GM12874 (cell line): Measurements from ENCODE around the gene LARP1B.

Source experiments
- TF ChIP-seq, protein P1 (sequence below): IDR thresholded peaks from 2 replicates; pipeline ENCODE4 v1.5.1; 2011; ENCODE audit warnings: low read depth, mild to moderate bottlenecking, control low read depth, low read length, moderate library complexity; ENCODE audit not compliant: insufficient read depth

LARP1B gene

DNA sequence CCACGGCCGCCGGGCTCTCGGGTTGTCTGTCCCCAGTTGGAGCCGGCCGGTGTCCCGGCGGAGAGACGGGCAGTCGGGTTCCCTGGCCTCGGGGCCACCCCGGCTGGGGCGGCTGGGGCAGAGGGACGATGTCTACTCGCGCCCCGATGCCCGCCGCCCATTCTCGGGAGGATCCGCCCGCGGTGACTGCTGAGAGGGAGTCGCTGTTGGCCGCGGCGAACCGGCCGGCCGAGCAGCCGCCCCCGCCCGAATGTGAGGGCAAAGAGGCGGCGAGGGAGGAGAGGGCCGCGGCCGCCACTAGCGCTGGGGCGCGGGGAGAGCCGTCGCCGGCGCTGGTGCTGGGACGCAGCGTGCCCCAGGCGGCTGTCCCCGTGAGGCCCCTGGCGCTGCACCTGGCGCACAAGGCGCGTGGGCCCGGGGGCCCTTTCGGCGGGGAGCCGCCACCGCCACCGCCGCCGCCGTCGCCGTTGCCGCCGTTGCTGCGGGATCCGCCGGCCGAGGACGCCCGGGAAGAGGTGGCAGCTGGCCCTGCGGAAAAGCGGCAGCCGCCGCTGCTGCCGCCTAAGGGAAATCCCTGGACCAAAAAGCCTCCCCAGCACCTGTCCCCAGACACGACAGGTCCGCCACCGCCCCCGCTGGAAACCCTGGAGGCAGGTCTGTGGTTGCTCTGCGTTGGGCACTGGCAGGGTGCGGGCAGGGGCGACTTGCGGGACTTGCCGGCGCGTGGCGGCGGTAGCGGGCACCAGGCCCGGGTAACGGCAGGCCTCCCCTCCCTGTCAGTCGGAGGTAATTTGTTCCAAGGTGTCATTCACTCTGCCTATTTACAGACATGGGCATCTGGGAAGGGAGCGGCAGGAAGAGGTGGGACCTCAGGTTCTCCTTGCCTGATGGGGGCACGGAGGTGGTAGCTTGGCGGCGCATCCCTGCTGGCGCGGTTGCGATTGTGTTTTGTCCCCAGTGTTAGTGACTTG, 739 bp downstream of the LARP1B start:
- TF ChIP-seq, protein P1, sequence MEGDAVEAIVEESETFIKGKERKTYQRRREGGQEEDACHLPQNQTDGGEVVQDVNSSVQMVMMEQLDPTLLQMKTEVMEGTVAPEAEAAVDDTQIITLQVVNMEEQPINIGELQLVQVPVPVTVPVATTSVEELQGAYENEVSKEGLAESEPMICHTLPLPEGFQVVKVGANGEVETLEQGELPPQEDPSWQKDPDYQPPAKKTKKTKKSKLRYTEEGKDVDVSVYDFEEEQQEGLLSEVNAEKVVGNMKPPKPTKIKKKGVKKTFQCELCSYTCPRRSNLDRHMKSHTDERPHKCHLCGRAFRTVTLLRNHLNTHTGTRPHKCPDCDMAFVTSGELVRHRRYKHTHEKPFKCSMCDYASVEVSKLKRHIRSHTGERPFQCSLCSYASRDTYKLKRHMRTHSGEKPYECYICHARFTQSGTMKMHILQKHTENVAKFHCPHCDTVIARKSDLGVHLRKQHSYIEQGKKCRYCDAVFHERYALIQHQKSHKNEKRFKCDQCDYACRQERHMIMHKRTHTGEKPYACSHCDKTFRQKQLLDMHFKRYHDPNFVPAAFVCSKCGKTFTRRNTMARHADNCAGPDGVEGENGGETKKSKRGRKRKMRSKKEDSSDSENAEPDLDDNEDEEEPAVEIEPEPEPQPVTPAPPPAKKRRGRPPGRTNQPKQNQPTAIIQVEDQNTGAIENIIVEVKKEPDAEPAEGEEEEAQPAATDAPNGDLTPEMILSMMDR = no peak

DNA sequence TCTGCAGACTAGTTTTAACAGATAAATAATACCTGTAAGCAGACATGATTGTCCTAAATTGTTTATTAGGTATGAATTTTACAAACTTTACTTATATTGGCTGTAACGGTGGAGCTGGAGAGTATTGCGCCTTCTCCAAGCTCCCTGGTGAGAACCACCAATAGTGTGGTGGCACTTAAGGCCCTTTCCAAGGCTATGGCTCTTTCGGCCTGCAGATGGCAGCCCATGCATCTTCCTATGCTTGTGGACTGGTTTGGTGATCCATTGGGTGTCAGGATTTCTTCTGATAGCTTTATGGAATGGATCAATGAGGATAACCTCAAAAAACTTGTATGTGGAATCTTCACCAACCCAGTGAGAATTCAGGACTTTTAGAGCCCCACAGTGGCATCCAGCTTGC, 7.8 kb downstream of the LARP1B start:
- TF ChIP-seq, protein P1 = peak; percentile 41

DNA sequence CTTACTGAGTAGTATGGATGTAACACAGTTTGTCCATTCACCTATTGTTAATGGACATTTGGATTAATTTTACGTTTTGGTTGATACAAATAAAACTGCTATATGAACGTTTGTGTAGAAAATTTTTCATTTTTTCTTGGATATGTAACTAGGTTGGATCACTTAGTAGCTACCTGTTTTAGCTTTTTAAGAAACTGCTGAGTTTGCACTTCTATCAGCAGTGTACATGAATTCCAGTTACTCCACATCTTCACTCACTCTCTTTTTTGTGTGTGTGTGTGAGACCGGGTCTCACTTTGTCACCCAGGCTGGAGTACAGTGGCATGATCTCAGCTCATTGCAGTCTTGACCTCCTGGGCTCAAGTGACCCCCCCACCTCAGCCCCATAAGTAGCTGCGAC, 15.4 kb downstream of the LARP1B start:
- TF ChIP-seq, protein P1 = no peak

DNA sequence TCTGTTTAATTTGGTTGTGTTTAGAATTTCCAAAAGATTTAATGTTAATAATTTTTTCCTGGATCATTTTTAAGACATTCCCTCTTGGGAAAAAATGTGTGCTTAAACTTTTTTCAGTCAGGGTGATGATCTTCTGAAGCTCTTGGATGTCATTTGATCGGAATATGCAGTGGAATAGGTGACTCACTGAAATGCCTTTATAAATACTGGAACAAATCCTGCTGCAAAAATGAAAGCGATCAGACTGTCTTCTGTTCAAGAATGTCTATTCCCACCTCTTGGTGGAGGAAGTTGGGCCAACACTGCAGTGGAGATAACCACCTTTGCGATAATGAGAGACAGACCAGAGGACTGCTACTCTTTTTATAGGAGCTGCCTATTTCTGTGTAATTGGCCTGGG, 46.7 kb downstream of the LARP1B start:
- TF ChIP-seq, protein P1 = no peak

DNA sequence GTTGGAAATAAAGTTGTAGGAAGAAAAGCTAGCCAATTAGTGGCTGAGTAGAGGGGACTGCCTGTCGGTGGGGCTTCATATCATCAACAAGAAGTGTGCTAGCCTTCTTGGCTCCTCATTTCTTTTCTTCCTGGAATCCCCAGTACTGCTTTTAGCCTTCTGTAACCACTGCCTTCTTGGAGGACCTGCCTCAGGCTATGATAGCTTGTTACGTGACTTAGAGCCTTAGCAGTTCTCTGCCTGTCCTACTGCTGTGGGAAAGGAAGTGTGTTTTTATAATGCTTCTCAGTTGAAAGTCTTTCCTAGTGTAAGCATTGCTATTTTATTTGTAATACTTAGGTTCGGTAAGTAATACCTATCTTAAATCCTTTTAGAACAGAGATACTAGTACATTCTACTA, 61.9 kb downstream of the LARP1B start:
- TF ChIP-seq, protein P1 = no peak

DNA sequence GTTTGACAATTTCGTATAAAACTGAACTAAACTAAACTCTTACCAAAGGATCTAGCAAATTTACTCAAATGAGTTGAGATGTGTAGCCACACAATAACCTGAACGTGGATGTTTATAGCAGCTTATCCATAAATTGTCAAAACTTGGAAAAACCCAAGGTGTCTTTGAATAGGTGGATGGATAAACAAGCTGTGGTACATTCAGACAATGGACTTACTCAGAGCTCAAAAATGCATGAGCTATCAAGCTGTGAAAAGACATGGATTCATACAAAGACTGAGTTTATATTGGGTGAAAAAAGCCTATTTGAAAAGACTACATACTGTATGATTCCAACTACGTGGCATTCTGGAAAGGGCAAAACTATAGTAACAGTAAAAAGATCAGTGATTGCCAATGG, 69.5 kb downstream of the LARP1B start:
- TF ChIP-seq, protein P1 = no peak

DNA sequence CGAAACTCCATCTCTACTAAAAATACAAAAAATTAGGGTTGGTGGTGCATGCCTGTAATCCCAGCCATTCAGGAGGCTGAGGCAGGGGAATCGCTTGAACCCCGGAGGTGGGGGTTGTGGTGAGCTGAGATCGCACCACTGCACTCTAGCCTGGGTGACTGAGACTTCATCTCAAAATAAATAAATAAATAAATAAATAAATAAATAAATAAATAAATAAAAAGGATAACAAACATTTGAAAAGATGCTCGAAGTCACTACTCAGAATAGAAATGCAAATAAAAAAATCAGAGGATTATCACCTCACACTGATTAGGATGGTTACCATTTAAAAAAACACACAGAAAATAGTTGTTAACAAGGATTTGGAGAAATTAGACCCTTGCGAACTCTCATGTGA, 73.8 kb downstream of the LARP1B start:
- TF ChIP-seq, protein P1 = no peak
